A673 (cell line): Measurements from ENCODE around the gene ZNF396. TPM values are rescaled to one million over a fixed set of nuclear protein-coding genes. Genes with fewer than 3 reads are reported as not detected.
A peak's percentile ranks its signal among the peaks of the same experiment; 100 is the strongest.

Source experiments
- BruUV-seq: library from RNA; stranded (reverse); fragments of 400-500 nt; replicated peaks from 2 replicates; lab custom pipeline; 2021; lab: Mats Ljungman, UMichigan
- CTCF ChIA-PET: fragments of 300-600 bp; sonication (Branson Sonifier 250); formaldehyde crosslinking; loops from one replicate; lab custom pipeline; 2022; ENCODE audit warnings: antibody characterized with exemption; lab: Charles Lee
- POLR2A ChIA-PET: fragments of 300-600 bp; sonication (Branson Sonifier 250); formaldehyde crosslinking; loops from one replicate; lab custom pipeline; 2022; ENCODE audit warnings: antibody characterized with exemption; ENCODE audit not compliant: low non-redundant PET; lab: Charles Lee
- DNase-seq: peaks from one replicate; pipeline ENCODE4 v3.0.0-alpha.2; 2015; ENCODE audit warnings: low spot score
- H3K27ac ChIP-seq: fragments of 200-600 bp; sonication (generic); 2 replicates; pipeline ENCODE4 v1.5.1; 2016; ENCODE audit warnings: mixed run types, low read depth, mild to moderate bottlenecking, mixed read lengths, antibody characterized with exemption, low read length; ENCODE audit not compliant: poor library complexity, severe bottlenecking
- H3K27me3 ChIP-seq: fragments of 200-600 bp; sonication (generic); replicated peaks from 2 replicates; pipeline ENCODE4 v1.6.1; 2017; ENCODE audit warnings: mixed run types, low read depth, mild to moderate bottlenecking, mixed read lengths, antibody characterized with exemption, low read length; ENCODE audit not compliant: insufficient read depth, poor library complexity
- H3K36me3 ChIP-seq: fragments of 200-600 bp; sonication (generic); 2 replicates; pipeline ENCODE4 v1.6.1; 2016; ENCODE audit warnings: mixed run types, mild to moderate bottlenecking, mixed read lengths, antibody characterized with exemption, low read length; ENCODE audit not compliant: insufficient read depth, poor library complexity, severe bottlenecking
- H3K4me1 ChIP-seq: fragments of 200-600 bp; sonication (generic); 2 replicates; pipeline ENCODE4 v1.6.1; 2017; ENCODE audit warnings: mixed run types, mild to moderate bottlenecking, mixed read lengths, antibody characterized with exemption, low read length; ENCODE audit not compliant: insufficient read depth, poor library complexity, severe bottlenecking
- H3K4me3 ChIP-seq: fragments of 200-600 bp; sonication (generic); 2 replicates; pipeline ENCODE4 v1.5.1; 2016; ENCODE audit warnings: low read depth, mixed run types, mild to moderate bottlenecking, mixed read lengths, low read length; ENCODE audit not compliant: poor library complexity, severe bottlenecking
- H3K9me3 ChIP-seq: fragments of 200-600 bp; sonication (generic); 2 replicates; pipeline ENCODE4 v1.6.1; 2016; ENCODE audit warnings: mixed run types, low read depth, mild to moderate bottlenecking, mixed read lengths, antibody characterized with exemption, low read length; ENCODE audit not compliant: poor library complexity, severe bottlenecking
- CTCF ChIP-seq: fragments of 300-800, 200-600 bp; sonication (generic); conservative IDR thresholded peaks from 2 replicates; pipeline ENCODE4 v1.5.1; 2017; ENCODE audit warnings: low read depth, mild to moderate bottlenecking, antibody characterized with exemption, low read length, moderate library complexity, mixed read lengths
- EZH2 ChIP-seq: fragments of 200-600 bp; sonication (generic); IDR thresholded peaks from 2 replicates; pipeline ENCODE4 v1.6.1; 2017; ENCODE audit warnings: borderline replicate concordance, low read depth, mild to moderate bottlenecking, mixed read lengths, antibody characterized with exemption, low read length; ENCODE audit not compliant: poor library complexity, severe bottlenecking
- intact Hi-C: fragments of 100-400 bp; cut with micrococcal nuclease; formaldehyde crosslinking; loops from one replicate; pipeline ENCODE4 v1.10.0; 2022; ENCODE audit not compliant: unreplicated experiment
- total RNA-seq: library from RNA; stranded (reverse); gene quantifications from 2 replicates; pipeline ENCODE4 v1.2.3, GENCODE V29; 2021

Gene ZNF396
- total RNA-seq, 1 experiment from 2014 or later = 0.84 TPM

- no peaks in the 10 kb centered on the region for H3K9me3 ChIP-seq
- POLR2A ChIA-PET = no interaction called here
- CTCF ChIA-PET = no interaction called here
- intact Hi-C loops = loop anchor here (5.0 kb wide), 1 partner anchor 368 kb away; no protein-coding TSS in a partner anchor
- H3K4me3 ChIP-seq = no peak overlapping the region
- BruUV-seq = no TSS peak
- peaks cover 47% of the 10 kb centered on the region for H3K27me3 ChIP-seq
- TF ChIP-seq EZH2 (no peak), CTCF (no peak)
- no peak overlapping the region for H3K27ac ChIP-seq
- H3K4me1 ChIP-seq = no peaks in the 10 kb centered on the region
- H3K36me3 ChIP-seq = no peaks in the 10 kb centered on the region
- no peak for DNase-seq
These were observed 12.0 kb upstream of the ZNF396 start for GRCh38 chr18:35389095-35389618.

GRCh38 chr18:35387152-35387571 lies 10.0 kb upstream of the ZNF396 start:
- DNase-seq = no peak
- ChIA-PET POLR2A (no interaction called here), CTCF (interaction anchor here (1.1 kb wide), 1 partner anchor 10 kb away, joined by 4 read pairs; no protein-coding TSS in a partner anchor)
- Histone ChIP-seq H3K4me1 (no peaks in the 10 kb centered on the region), H3K27me3 (peaks cover 51% of the 10 kb centered on the region), H3K36me3 (no peaks in the 10 kb centered on the region), H3K4me3 (no peak overlapping the region), H3K27ac (no peak overlapping the region), H3K9me3 (no peaks in the 10 kb centered on the region)
- intact Hi-C loops = loop anchor here (5.0 kb wide), 1 partner anchor 370 kb away; no protein-coding TSS in a partner anchor
- no TSS peak for BruUV-seq
- no peak for TF ChIP-seq EZH2
- TF ChIP-seq CTCF = no peak

GRCh38 chr18:35386600-35387100 lies 9.5 kb upstream of the ZNF396 start:
- no peaks in the 10 kb centered on the region for H3K9me3 ChIP-seq
- POLR2A ChIA-PET = no interaction called here
- intact Hi-C loops = loop anchor here (5.0 kb wide), 1 partner anchor 371 kb away; no protein-coding TSS in a partner anchor
- peak; percentile 89 for TF ChIP-seq CTCF
- no peak for TF ChIP-seq EZH2
- no peak overlapping the region for H3K27ac ChIP-seq
- peaks cover 51% of the 10 kb centered on the region for H3K27me3 ChIP-seq
- H3K36me3 ChIP-seq = no peaks in the 10 kb centered on the region
- peak; percentile 80 for DNase-seq
- no TSS peak for BruUV-seq
- CTCF ChIA-PET = interaction anchor here (1.1 kb wide), 1 partner anchor 11 kb away, joined by 4 read pairs; no protein-coding TSS in a partner anchor
- H3K4me3 ChIP-seq = no peak overlapping the region
- H3K4me1 ChIP-seq = no peaks in the 10 kb centered on the region
